Thymus (tissue), 11 donors: ENCODE data around the gene ACD. TPM values are rescaled to one million over a fixed set of nuclear protein-coding genes. Genes with fewer than 3 reads are reported as not detected.

Experiments
- DNase-seq, 9 donors: peaks; one replicate each; pipeline ENCODE4 v3.0.0-alpha.2; 2013; ENCODE audit warnings: low spot score in 9 of 9, low read depth in 6 of 9, missing footprints in 1 of 9
- H3K27ac ChIP-seq, 2 donors: one replicate each; pipeline ENCODE4 v1.5.1; 2013; ENCODE audit warnings: control low read depth in 1 of 2, low read depth in 1 of 2, low read length in 1 of 2, mild to moderate bottlenecking in 1 of 2, moderate library complexity in 1 of 2
- H3K27me3 ChIP-seq, 2 donors: one replicate each; pipeline ENCODE4 v1.5.1; 2013; ENCODE audit warnings: low read length in 1 of 2; ENCODE audit not compliant: control insufficient read depth in 2 of 2, insufficient read depth in 1 of 2
- H3K36me3 ChIP-seq, 2 donors: one replicate each; pipeline ENCODE4 v1.5.1; 2013; ENCODE audit warnings: low read length in 1 of 2, mild to moderate bottlenecking in 1 of 2, moderate library complexity in 1 of 2; ENCODE audit not compliant: control insufficient read depth in 2 of 2, insufficient read depth in 2 of 2
- H3K4me1 ChIP-seq, 2 donors: one replicate each; pipeline ENCODE4 v1.5.1; 2013; ENCODE audit warnings: low read length in 2 of 2; ENCODE audit not compliant: control insufficient read depth in 2 of 2, insufficient read depth in 2 of 2
- H3K4me3 ChIP-seq, 2 donors: one replicate each; pipeline ENCODE4 v1.5.1; 2013; ENCODE audit warnings: low read length in 2 of 2, control low read depth in 1 of 2, mild to moderate bottlenecking in 1 of 2
- H3K9me3 ChIP-seq, 2 donors: one replicate each; pipeline ENCODE4 v1.5.1; 2013; ENCODE audit warnings: low read length in 1 of 2, mild to moderate bottlenecking in 1 of 2; ENCODE audit not compliant: control insufficient read depth in 2 of 2, insufficient read depth in 1 of 2
- WGBS: extraction: QIAGEN DNeasy Blood & Tissue Kit; methylation state at CpG from one replicate; pipeline ENCODE4 v1.1.7; 2013; 5-methylcytosine and 5-hydroxymethylcytosine counted together
- polyA plus RNA-seq: library from polyadenylated mRNA; stranded (reverse); fragments of 200-250 nt; gene quantifications from one replicate; pipeline ENCODE4 v1.2.3, GENCODE V29; 2013
- total RNA-seq: library from RNA; stranded (reverse); fragments of 120-200 nt; gene quantifications from one replicate; pipeline ENCODE4 v1.2.4, GENCODE V29; 2013
- donor health status: healthy.

Gene ACD
- total and polyA plus RNA-seq, 2 donors, result 15.3 to 23.4 TPM

DNA sequence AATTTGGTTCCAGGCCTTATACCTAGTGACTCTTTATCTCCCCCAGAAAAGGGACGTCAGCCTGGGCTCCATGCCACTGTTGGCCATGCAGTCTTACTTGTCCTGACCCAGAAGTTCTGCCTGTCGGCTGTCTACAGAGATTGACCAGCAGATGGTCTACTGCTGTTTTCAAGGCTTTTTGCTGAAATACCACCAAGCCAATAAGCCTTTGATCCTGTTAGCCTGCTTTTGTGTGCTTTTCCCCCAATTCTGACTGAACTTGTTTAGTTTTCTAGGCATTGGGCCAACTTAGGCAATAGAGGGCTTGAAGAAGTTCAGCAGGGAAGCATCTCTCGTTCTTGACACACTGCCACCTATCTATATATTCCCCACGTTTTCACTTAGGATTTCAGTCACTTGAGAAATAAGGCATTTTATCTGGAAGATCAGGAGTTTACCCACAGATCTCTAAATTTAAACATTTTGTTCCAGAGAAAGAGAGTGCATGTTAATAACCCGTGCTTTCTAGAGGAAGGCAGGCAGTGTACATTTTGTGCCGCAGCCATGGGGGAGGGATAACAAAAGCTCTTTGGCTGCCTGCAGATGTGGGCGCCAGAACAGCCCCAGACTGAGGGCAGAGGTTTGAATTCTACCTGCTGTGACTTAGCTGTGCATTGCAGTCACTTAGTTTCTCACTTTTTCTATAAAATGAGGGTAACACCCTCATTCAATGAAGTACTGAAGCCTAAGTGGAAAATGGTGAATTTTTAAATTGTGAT, 27.5 kb downstream of the ACD start:
- Histone ChIP-seq H3K4me1 (no peaks in the 10 kb centered on the region), H3K27me3 (no peaks in the 10 kb centered on the region), H3K27ac (no peak overlapping the region), H3K9me3 (no peaks in the 10 kb centered on the region), H3K36me3 (peaks cover 80 to 92% of the 10 kb centered on the region in 2 donors), H3K4me3 (no peak overlapping the region)
- no peak for DNase-seq
- WGBS, result 95% methylated on average over 7 of the region's 7 CpGs

DNA sequence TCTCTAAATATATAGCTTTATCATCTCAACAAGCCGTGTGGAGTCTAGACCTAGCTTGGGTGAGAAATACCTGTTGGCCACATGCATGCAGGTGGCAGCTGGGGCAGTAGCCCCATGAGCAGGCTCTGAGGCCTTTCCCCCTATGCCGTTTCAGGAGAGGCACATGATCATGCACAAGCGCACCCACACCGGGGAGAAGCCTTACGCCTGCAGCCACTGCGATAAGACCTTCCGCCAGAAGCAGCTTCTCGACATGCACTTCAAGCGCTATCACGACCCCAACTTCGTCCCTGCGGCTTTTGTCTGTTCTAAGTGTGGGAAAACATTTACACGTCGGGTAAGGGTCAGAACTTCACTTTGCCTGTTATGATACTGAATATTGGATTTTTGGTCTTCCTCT, 31.8 kb downstream of the ACD start:
- 98% methylated on average over 14 of the region's 14 CpGs for WGBS
- Histone ChIP-seq H3K36me3 (peaks cover 91 to 92% of the 10 kb centered on the region in 2 donors), H3K4me3 (no peak overlapping the region), H3K9me3 (no peaks in the 10 kb centered on the region), H3K27ac (no peak overlapping the region), H3K4me1 (no peaks in the 10 kb centered on the region), H3K27me3 (no peaks in the 10 kb centered on the region)
- no peak for DNase-seq

DNA sequence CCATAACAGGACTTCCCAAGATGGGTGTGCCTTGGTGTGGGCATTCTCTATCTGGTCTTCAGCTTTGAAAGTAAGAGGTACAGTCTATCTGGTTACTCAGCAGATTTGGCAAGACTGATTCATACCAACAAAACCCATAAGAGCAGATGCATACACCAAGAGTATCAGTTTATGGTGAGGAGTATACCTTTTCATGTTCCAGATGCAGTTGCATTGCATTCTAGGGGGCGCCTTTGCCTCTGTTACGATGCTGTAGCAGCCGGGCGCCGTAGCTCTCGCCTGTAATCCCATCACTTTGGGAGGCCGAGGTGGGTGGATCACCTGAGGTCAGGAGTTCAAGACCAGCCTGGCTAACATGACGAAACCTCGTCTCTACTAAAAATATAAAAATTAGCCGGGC, 46.3 kb downstream of the ACD start:
- peaks cover 44 to 82% of the 10 kb centered on the region in 2 donors for H3K36me3 ChIP-seq
- no peaks in the 10 kb centered on the region for H3K4me1 ChIP-seq
- no peaks in the 10 kb centered on the region for H3K27me3 ChIP-seq
- WGBS, result 98% methylated on average over 10 of the region's 10 CpGs
- H3K4me3 ChIP-seq, result no peak overlapping the region
- H3K27ac ChIP-seq, result no peak overlapping the region
- no peaks in the 10 kb centered on the region for H3K9me3 ChIP-seq
- DNase-seq, result peak in 3 of 9 donors; percentile 8 to 12 (median 8)

DNA sequence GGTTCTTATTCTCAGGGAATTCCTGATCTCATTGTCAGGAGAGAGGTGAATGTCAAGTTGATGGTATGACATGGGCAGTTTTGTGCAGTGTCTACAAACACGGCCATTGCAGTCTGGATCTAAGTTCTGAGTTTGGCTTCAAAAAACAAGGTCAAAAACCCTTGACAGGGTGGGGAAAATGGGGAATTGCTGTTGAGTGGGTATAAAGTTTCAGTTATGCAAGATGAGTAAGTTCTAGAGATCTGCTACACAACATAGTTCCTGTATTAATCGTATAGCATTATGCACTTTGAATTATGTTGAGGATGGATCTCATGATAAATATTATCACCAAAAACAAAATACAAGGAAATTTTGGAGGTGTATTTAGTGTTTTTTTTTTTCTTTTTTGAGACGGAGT, 51.7 kb downstream of the ACD start:
- Histone ChIP-seq H3K9me3 (no peaks in the 10 kb centered on the region), H3K27me3 (no peaks in the 10 kb centered on the region), H3K27ac (no peak overlapping the region), H3K4me3 (no peak overlapping the region), H3K4me1 (no peaks in the 10 kb centered on the region), H3K36me3 (peaks cover 23 to 45% of the 10 kb centered on the region in 2 donors)
- DNase-seq, result no peak
- 94% methylated on average over 3 of the region's 3 CpGs for WGBS

Other genes starting within 250 kb of the ACD start
- gene ZDHHC1, start 243.8 kb downstream of the ACD start, total RNA-seq, result 0.52 TPM
- 2.5 TPM for gene ZDHHC1, start 243.8 kb downstream of the ACD start, polyA plus RNA-seq
- gene HSD11B2, start 229.1 kb downstream of the ACD start, total RNA-seq, result 0.09 TPM
- 7.8 TPM for gene HSD11B2, start 229.1 kb downstream of the ACD start, polyA plus RNA-seq
- gene ATP6V0D1, start 179.1 kb downstream of the ACD start, total RNA-seq, result 51.8 TPM
- 44.8 TPM for gene ATP6V0D1, start 179.1 kb downstream of the ACD start, polyA plus RNA-seq
- gene AGRP, start 176.7 kb downstream of the ACD start, total RNA-seq, result 0.09 TPM
- 0.87 TPM for gene AGRP, start 176.7 kb downstream of the ACD start, polyA plus RNA-seq
- 5.7 TPM for gene RIPOR1, start 131.4 kb downstream of the ACD start, total RNA-seq
- 25.4 TPM for gene RIPOR1, start 131.4 kb downstream of the ACD start, polyA plus RNA-seq
- 61.0 TPM for gene CTCF, start 97.7 kb downstream of the ACD start, total RNA-seq
- gene CTCF, start 97.7 kb downstream of the ACD start, polyA plus RNA-seq, result 44.5 TPM
- gene CARMIL2, start 15.1 kb downstream of the ACD start, total RNA-seq, result 19.7 TPM
- gene CARMIL2, start 15.1 kb downstream of the ACD start, polyA plus RNA-seq, result 85.6 TPM
- gene PARD6A, start 700 bp upstream of the ACD start, total RNA-seq, result 4.6 TPM
- 5.9 TPM for gene PARD6A, start 700 bp upstream of the ACD start, polyA plus RNA-seq
- gene ENKD1, start 6.5 kb upstream of the ACD start, total RNA-seq, result 12.0 TPM
- gene ENKD1, start 6.5 kb upstream of the ACD start, polyA plus RNA-seq, result 31.3 TPM
- gene C16orf86, start 6.6 kb upstream of the ACD start, total RNA-seq, result 5.3 TPM
- gene C16orf86, start 6.6 kb upstream of the ACD start, polyA plus RNA-seq, result 9.4 TPM
- 10.2 TPM for gene GFOD2, start 59.1 kb upstream of the ACD start, total RNA-seq
- gene GFOD2, start 59.1 kb upstream of the ACD start, polyA plus RNA-seq, result 11.3 TPM
- 3.7 TPM for gene RANBP10, start 146.3 kb upstream of the ACD start, total RNA-seq
- gene RANBP10, start 146.3 kb upstream of the ACD start, polyA plus RNA-seq, result 10.7 TPM
- gene TSNAXIP1, start 146.6 kb upstream of the ACD start, total RNA-seq, result 0.76 TPM
- 2.0 TPM for gene TSNAXIP1, start 146.6 kb upstream of the ACD start, polyA plus RNA-seq
- gene THAP11, start 182.1 kb upstream of the ACD start, total RNA-seq, result 38.2 TPM
- 25.7 TPM for gene THAP11, start 182.1 kb upstream of the ACD start, polyA plus RNA-seq
- gene NUTF2, start 186.7 kb upstream of the ACD start, total RNA-seq, result 50.7 TPM
- 106 TPM for gene NUTF2, start 186.7 kb upstream of the ACD start, polyA plus RNA-seq
- gene CENPT, start 187.4 kb upstream of the ACD start, total RNA-seq, result 25.4 TPM
- gene CENPT, start 187.4 kb upstream of the ACD start, polyA plus RNA-seq, result 101 TPM
- gene EDC4, start 212.8 kb upstream of the ACD start, total RNA-seq, result 39.7 TPM
- 45.0 TPM for gene EDC4, start 212.8 kb upstream of the ACD start, polyA plus RNA-seq
- gene NRN1L, start 224.6 kb upstream of the ACD start, total RNA-seq, result 0.28 TPM
- gene NRN1L, start 224.6 kb upstream of the ACD start, polyA plus RNA-seq, result 5.6 TPM
- 8.8 TPM for gene PSKH1, start 233.0 kb upstream of the ACD start, total RNA-seq
- 12.6 TPM for gene PSKH1, start 233.0 kb upstream of the ACD start, polyA plus RNA-seq